Measurements from ENCODE around the gene EIF4G3. TPM values are rescaled to one million over a fixed set of nuclear protein-coding genes. Genes with fewer than 3 reads are reported as not detected.

Gene EIF4G3
- total RNA-seq, 1 experiment from 2014 or later: 30.9 TPM

DNA sequence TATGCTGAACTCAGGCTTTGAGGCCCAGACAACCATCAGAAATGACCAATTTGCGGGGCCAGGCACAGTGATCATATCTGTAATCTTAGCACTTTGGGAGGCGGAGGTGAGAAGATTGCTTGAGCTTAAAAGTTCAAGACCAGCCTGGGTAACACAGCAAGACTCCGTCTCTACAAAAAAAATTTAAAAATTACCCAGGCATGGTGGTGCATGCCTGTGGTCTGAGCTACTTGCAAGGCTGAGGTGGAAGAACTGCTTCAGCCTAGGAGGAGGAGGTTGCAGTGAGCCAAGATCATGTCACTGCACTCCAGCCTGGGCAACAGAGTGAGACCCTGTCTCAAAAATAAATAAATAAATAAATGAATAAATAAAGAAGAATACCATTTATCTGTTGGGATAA, 156.5 kb downstream of the EIF4G3 start:
- in situ Hi-C loops (cut with HindIII; ENCODE audit: low sequenced_read_pairs): no loop called here
- DNase-seq (ENCODE audit: low spot score): no peak

DNA sequence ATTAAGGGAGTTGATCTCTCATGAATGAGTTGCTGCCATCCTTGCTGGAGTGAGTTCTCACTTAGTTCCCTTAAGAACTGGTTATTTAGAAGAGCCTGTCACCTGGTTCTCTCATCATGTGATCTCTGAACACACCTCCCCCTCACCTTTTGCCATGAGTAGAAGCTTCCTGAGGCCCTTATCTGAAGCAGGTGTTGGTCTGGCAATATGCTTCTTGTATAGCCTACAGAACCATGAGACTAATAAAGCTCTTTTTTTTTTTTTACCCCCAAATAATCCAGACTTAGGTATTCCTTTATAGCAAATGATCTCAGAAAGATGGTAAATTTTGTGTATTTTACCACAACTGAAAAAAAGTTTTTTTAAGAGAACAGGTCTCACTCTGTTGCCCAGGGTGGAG, 158.0 kb downstream of the EIF4G3 start:
- in situ Hi-C loops (cut with HindIII; ENCODE audit: low sequenced_read_pairs): no loop called here
- DNase-seq (ENCODE audit: low spot score): no peak

- DNase-seq (ENCODE audit: low spot score): no peak
- in situ Hi-C loops (cut with HindIII; ENCODE audit: low sequenced_read_pairs): no loop called here
Measured at GRCh38 chr1:21013510-21013909, 163.2 kb downstream of the EIF4G3 start.

DNA sequence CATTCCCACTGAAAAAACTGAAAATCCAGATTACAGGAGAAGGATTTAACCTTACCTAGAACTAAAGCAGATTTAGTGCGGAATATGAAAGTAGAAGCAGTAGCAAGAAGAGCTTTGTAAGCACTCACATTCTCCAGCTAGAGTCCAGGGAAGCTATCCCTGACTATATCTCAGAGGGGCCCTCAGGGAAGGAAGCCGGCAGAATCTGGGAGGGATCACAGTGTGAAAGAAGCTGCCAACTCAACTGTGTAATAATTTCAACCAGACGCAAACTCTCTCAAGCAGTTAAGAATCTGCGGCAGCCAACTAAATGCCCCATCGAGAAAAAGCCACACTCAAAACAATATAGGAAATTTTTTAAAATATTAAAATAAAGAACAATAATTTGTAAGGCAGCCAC, 163.8 kb downstream of the EIF4G3 start:
- peak; percentile 25 for DNase-seq (ENCODE audit: low spot score)
- in situ Hi-C loops (cut with HindIII; ENCODE audit: low sequenced_read_pairs): no loop called here

GRCh38 chr1:21007876-21008275, 168.8 kb downstream of the EIF4G3 start:
- DNase-seq (ENCODE audit: low spot score): no peak
- in situ Hi-C loops (cut with HindIII; ENCODE audit: low sequenced_read_pairs): no loop called here

DNA sequence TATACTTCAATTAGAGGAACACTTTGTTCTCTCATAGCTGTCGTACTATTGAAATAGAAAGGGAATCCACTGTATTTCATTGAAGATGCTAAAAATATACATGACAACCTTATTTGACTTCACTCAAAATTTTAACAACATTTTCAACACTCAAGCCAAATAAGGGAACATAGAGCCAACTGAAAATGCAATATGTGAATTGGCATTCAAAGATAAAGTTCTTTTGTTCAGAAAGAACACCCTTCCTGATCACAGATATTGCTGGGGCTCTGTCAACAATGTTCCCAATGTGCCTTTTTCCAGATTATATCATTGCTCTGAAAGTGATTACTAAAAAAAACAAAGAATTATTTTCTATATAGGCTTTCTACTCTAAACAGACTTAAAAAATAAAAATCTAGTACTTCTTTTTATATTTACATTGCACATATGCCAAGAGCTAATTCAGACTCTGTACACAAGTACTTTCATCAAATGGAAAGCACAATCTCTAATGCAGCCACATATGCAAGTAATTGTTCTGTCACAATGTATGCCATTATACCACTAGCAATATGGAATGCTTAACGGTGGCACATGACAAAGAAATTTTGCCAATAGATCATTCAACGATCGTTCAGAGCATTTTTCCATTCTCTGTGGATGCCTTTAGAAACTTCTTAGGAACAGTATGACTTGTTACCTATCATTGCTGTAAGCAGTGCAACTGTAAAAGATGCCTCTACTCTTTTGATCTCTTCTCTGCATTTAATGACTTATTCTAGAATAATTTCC, 171.0 kb downstream of the EIF4G3 start:
- no peak for DNase-seq (ENCODE audit: low spot score)
- in situ Hi-C loops (cut with HindIII; ENCODE audit: low sequenced_read_pairs): no loop called here

DNA sequence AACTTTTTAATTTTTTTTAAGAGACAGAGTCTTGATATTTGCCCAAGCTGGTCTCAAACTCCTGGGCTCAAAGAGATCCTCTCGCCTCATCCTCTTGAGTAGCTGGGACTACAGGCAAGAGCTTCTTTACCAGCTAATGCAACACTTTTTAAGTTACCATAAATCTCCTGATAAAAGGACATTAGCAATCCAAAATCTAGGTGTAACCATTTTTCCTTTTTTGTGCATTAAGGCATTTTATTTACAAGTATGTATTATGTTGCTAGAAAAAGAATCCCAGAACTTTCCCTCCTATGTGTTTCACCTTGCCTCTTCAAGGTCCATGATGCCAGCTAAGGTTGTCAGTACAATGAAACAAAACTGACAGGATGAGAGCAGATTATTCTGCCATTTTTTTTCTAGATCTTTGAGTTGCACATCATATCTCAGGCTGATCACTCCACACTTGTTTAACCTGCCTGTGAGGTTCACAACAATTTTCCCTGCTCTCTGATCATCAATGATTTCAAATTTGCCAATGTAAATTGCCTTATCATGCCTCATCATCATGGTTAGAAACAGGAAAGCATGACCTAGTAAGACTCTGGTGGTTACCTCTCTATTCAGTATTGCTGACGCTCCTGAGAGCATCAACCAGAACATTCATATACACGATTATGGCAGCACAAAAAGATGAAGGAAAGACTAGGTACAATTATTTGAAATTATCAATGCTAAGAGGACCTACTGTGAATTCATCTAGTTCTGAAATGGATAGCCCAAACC, 173.2 kb downstream of the EIF4G3 start:
- no peak for DNase-seq (ENCODE audit: low spot score)
- in situ Hi-C loops (cut with HindIII; ENCODE audit: low sequenced_read_pairs): no loop called here

- in situ Hi-C loops (cut with HindIII; ENCODE audit: low sequenced_read_pairs): no loop called here
Measured at GRCh38 chr1:21001042-21001441, 175.7 kb downstream of the EIF4G3 start.

DNA sequence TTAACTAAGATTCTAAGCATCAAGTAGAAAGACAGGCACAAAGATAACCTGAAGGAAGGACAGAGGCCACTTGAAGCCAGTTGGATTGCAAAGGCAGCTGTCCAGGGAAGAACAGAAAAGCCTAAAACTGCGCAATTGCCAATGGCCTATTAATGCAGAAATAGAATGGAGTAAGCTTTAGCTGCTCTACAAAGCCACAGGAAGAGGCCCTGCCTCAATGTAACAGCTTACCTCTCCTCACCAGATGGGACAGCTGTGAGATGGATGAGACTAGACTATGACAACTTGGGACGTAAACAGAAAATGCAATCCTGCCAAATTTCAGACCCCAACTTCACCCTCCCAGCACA, 176.5 kb downstream of the EIF4G3 start:
- no peak for DNase-seq (ENCODE audit: low spot score)
- in situ Hi-C loops (cut with HindIII; ENCODE audit: low sequenced_read_pairs): no loop called here

More at GRCh38 chr1:21001042-21001441, 175.7 kb downstream of the EIF4G3 start:
- DNase-seq (ENCODE audit: low spot score): peak; percentile 32

- in situ Hi-C loops (cut with HindIII; ENCODE audit: low sequenced_read_pairs): no loop called here
- DNase-seq (ENCODE audit: low spot score): no peak
Measured at GRCh38 chr1:20999525-21000244, 177.0 kb downstream of the EIF4G3 start.

GRCh38 chr1:20998826-20999225, 177.9 kb downstream of the EIF4G3 start:
- no peak for DNase-seq (ENCODE audit: low spot score)
- in situ Hi-C loops (cut with HindIII; ENCODE audit: low sequenced_read_pairs): no loop called here

- in situ Hi-C loops (cut with HindIII; ENCODE audit: low sequenced_read_pairs): no loop called here
- no peak for DNase-seq (ENCODE audit: low spot score)
Measured at GRCh38 chr1:20997602-20998224, 179.0 kb downstream of the EIF4G3 start.

- no peak for DNase-seq (ENCODE audit: low spot score)
- in situ Hi-C loops (cut with HindIII; ENCODE audit: low sequenced_read_pairs): no loop called here
Measured at GRCh38 chr1:20996554-20996953, 180.1 kb downstream of the EIF4G3 start.

- in situ Hi-C loops (cut with HindIII; ENCODE audit: low sequenced_read_pairs): no loop called here
Measured at GRCh38 chr1:20993716-20994575, 182.8 kb downstream of the EIF4G3 start.

GRCh38 chr1:20992322-20993056, 184.2 kb downstream of the EIF4G3 start:
- DNase-seq (ENCODE audit: low spot score): no peak
- in situ Hi-C loops (cut with HindIII; ENCODE audit: low sequenced_read_pairs): no loop called here

More at GRCh38 chr1:20993716-20994575, 182.8 kb downstream of the EIF4G3 start:
- DNase-seq (ENCODE audit: low spot score): no peak

- in situ Hi-C loops (cut with HindIII; ENCODE audit: low sequenced_read_pairs): no loop called here
- no peak for DNase-seq (ENCODE audit: low spot score)
Measured at GRCh38 chr1:20988943-20989342, 187.8 kb downstream of the EIF4G3 start.

DNA sequence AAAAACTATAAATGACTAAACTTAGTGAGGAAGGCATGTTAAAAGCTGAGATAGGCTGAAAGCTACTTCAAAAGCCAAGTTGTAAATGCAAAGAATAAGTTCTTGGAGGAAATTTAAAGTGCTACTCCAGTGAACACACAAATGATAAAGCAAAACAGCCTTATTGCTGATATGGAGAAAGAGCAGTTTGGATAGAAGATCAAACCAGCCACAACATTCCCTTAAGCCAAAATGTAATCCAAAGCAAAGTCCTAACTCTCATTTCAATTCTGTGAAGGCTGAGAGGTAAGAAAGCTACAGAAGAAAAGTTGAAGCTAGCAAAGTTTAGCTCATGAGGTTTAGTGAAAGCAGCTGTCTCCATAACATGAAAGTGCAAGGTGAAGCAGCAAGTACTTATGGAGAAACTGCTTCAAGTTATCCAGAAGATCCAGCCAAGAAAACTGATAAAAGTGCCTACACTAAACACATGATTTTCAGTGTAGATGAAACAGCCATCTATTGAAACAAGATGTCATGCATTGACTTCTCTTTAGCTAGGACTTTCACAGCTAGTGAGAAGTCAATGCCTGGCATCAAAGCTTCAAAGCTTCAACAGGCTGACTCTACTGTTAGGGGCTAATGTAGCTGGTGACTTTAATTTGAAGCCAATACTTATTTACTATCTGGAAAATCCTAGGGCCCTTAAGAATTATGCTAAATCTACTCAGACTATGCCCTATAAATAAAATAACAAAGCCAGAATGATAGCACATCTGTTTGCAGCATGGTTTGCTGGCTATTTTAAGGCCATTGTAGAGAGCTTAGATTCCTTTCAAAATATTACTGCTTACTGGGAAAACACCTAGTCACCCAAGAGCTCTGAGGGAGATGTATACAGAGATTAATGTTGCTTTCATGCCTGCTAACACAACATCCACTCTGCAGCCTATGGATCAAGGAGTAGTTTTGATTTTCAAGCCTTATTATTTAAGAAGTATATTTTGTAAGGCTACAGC, 188.6 kb downstream of the EIF4G3 start:
- in situ Hi-C loops (cut with HindIII; ENCODE audit: low sequenced_read_pairs): no loop called here
- no peak for DNase-seq (ENCODE audit: low spot score)

Measured in G401 (cell line).